HG02870 (cell line): ENCODE data around the gene LDLRAD4.
"Not testable (repeated sequence)": the region's sequence is repeated elsewhere in the genome, so short reads cannot be mapped to it uniquely, and the experiment has no call there.

ENCODE experiments used
- ATAC-seq: cut with Tn5 transposase; IDR thresholded peaks from one replicate; pipeline ENCODE4 v1.9.1; 2021; ENCODE audit warnings: mild to moderate bottlenecking, moderate library complexity; ENCODE audit not compliant: unreplicated experiment

Gene LDLRAD4

DNA sequence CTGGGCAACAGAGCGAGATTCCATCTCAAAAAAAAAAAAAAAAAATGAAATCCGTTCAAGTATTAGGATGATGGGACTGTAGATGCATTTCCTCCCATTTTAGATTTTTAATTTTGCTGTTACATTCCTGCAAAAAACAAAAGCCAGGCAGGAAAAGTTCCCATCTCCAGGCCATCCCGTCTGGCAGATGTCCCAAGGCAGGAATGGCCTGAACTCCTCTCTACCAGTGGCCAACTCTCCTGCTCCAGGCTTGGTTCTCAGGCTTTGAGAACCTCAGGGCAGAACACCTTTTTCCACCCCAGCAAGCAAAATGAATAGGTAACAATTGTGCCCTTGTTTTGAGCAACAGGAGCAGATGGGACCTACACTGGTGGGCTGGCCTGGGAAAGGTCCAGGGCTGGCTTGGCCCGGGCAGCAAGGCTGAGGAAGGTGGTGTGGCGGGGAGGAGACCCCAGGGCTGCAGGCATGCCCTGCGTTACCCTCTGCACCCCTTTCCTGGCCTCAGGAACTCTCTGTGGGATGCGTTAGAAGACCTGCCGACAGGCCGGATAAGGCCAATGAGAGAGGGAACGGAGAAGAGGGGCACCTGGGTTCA is 421.8 kb downstream of the LDLRAD4 start:
- ATAC-seq, result no peak

DNA sequence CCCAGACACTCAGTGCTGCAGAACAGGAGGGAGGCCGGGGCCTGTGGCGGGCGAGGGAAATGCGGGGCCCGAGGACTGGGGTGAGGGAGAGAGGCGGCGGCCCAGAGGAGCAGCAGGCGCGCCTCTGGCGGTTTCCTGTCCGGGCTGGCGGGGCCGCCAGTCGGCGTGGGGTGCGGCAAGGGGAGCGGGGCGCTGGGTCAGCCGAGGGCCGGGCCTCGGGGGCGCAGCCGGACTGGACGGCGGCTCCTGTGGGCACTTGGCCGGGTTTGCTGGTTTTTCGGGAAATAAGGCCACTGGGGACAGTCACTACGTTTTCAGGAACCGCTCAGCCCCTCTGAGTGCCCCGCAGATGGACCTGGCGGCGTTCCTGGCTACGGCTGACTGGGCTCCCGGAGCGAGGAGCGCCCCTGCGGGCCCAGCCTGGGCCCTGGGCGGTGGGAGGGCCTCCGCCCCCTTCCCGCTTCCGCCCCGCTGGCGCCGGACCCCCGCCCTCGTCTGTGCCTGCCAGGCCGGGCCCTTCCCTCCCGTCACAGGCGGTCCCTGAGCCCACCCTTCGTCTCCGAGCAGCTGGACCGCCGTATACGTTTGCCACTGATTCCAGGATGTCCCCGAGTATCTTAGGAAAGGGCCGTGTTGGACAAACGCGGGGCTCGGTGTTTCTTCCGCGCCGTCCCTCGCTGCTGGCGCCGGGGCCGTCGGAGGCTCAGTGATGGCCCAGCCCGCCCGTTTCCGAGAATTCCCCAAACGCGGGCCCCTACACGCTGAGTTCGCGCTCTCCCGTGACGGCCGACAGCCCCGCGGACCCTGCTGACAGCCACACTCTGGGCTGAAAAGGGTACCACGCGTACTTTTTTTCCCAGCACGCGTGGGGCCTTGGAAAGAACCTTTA is 423.2 kb downstream of the LDLRAD4 start:
- ATAC-seq, result no peak

DNA sequence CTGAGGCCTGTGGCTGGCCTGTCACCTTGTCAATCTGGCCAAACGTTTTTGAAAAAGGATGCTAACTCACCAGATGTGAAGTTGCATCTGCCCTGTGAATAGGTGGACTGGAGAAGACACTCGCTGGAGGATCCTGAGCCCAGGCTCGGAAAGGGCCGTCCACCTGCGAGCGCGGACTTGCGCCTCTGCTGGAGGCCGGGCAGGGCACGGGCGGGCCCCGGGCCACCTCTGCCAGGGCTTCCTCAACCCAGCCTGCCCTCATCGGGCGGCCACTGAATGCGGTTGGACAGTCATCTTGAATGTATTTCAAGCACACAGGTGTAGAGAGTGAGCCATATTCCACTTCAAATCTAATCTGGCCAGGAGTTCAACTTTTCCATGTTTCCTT is 423.9 kb downstream of the LDLRAD4 start:
- ATAC-seq, result no peak

DNA sequence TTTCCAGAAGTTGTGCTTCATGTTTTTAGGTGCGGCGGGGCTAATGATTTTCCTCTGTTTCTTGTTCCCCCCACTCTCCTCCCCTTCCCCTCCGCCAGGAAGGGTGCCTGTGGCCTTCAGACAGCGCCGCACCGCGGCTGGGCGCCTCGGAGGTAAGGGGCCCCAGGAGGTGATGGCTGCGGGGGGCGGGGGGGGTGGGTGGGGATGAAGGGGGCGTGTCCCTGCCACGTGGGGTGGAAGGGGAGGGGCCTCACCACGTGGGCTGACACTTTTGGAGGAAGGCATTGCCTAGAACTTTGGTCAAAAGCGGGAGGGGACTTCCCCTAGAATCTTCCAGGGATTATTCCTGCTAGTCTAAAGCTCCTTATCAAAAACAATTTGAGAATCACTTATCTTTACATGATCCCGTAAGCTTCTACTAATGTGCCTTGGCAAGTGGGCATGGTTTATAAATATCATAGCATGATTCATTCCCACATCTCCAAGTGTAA is 424.7 kb downstream of the LDLRAD4 start:
- ATAC-seq, result no peak

DNA sequence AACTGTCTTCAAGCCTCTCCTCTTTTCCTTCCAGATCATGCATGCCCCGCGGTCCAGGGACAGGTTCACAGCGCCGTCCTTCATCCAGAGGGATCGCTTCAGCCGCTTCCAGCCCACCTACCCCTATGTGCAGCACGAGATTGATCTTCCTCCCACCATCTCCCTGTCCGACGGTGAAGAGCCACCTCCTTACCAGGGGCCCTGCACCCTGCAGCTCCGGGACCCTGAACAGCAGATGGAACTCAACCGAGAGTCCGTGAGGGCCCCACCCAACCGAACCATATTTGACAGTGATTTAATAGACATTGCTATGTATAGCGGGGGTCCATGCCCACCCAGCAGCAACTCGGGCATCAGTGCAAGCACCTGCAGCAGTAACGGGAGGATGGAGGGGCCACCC is 426.5 kb downstream of the LDLRAD4 start:
- ATAC-seq, result no peak

DNA sequence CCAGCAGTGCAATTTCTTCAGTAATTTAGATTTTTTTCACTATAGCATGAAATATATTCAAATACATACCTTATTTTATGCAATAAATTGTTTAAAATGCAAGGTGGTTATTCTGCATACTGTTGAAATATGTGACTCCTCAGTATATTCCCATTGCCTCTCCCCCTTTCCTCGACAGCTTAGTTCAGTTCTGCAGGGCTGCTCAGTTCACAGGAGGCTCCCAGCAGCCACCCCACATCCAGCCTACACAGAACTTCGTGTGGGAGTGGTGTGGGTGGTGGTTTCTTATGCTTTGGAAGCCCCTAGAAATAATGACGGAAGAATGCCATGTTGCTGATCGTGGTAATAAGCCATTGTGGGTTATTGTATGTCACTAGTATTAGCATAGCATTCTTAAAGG is 428.1 kb downstream of the LDLRAD4 start:
- no peak for ATAC-seq

DNA sequence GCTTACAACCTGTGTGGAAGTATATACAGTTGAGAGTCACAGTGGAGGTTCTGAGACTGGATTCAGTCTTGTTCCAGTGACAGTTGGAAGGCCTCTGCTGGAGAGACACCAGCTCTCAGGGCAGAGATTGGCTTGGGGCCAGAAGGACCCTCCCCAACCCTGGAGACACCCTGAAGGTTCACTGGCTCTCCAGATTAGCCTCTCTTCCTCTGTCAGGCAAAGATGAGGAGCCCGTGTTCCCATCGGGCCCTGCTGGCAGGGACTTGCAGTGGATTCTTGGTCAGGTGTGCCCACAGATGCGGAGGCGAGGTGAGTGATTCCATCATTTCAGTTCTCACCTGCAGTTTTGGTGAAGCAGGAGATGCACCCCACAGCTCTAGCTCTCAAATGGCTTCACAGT is 429.2 kb downstream of the LDLRAD4 start:
- no peak for ATAC-seq

DNA sequence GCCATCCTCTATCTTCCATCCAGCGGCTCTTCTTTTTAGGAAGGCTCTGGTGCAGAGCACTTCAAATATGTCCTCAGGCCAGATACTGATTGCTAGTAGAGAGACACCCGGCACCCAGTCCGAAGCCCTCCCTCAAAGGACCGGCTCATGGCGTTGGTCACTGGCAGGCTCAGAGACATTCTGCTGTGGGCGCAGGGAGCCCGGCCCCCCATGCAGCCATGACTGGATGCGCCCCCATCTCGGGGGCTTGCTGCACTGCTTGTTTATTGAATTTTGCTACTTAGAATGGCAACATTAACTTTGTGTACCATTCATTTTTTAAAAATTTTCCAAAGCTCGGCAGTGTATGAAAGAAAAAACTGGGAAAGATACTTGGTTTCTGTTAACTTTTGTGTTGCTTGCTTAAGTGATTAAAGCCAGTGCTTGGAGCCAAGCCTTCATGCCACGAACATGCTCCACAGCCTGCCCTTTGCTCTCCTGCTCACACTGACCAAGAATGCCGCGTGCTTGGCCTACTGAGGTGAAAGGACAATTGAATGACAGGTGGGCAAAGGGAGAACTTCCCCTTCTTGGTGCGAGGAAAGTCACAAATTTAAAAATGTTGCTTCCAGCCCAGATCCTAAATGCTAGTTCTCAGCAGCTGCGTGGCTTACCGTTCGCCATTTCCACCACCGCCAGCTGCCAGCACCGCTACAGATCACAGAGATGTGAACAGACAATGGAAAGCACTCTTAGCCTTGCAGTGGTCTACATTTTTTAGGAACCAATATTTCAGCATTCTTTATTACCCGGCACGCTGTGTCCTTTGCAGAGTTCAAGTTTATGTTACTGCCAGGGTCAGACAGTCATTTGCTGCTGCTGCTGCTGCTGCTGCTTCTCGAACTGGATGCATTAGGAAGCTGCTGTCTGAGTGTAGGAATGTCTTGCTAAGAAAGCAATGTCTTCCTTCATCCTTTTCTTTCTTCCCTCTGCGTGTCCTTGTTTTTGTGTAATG is 431.1 kb downstream of the LDLRAD4 start:
- ATAC-seq, result no peak

DNA sequence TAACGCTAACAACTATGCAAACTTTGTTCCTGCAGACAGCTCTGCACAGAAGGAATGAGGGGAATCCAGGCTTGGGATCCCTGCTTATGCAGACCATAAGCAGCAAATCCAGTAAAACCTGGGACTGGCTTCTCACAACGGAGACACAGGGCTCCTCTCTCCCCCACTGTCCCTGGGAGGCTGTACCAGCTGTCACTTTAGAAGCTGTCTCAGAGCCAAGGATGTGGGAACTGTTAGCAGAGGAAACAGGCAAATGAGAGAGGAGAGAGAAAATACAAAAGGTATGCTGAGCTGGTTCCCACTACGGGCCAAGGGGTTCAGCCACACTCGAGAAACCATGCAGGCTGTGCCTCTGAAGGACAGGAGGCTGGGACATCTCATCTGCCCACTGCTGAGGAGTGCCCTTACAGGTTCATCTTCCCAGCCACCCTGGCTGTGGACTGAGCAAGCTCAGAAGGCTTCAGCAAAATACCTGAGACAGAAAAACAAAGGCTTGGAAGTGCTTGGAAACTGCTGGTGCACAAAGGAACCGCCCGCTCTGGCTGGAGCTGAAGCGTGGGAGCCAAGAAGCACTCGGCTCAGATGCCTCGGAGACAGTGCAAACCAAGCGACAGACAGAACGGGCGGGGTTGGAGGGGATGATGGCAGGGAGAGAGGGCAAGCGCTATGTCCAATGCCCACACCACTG is 435.3 kb downstream of the LDLRAD4 start:
- ATAC-seq, result no peak

DNA sequence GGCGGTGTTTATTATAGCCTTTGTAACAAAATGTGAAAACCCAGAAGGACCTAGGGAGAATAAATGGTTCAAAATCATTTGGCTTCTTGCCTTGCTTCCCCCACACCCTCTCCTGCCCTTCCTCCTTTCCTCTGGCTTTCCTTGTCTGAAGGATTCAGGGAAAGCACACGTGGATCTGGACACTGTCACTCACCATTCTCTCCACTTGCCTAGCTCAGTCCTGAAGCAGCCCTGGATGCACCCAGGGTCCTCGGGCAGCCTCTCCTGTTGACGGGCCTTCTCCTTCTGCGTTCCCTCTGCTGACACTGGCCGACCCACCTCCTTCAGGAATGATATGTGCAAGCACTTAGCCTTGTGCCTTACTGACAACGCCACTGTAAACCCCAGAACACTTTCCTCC is 439.4 kb downstream of the LDLRAD4 start:
- no peak for ATAC-seq

DNA sequence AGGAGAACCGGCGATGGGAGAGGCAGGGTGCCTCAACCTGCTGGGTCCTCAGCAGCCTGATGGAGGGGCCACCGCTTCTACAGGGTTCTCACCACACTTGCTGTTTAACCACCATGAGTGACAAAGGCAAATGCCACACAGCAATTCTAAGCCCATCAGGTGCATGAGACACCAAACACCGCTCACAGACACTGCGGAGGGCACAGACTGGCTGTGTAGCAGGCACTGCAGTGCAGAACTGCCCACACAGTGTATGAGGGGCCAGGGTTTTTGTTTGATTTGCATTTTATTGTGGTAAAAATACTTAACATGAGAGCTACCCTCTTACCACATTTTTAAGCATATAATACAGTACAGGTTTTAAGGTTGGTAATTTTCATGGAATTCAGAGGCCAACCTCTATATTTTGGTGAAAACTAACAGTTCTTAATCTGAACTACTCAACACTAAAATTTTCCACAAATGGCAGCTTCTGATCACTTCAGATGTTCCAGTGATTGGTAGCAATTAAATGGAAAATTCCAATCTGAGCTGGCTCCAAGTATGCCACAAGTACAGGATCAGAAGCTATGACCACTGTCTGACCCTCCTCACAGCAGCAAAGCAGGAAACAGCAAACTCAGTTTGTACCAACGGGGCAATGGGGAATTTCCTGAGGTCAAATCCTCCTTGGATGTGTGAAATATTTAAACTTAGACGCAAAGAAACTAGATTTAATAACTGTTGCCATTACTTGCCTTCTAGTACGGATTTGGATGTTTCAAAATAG is 440.1 kb downstream of the LDLRAD4 start:
- no peak for ATAC-seq

DNA sequence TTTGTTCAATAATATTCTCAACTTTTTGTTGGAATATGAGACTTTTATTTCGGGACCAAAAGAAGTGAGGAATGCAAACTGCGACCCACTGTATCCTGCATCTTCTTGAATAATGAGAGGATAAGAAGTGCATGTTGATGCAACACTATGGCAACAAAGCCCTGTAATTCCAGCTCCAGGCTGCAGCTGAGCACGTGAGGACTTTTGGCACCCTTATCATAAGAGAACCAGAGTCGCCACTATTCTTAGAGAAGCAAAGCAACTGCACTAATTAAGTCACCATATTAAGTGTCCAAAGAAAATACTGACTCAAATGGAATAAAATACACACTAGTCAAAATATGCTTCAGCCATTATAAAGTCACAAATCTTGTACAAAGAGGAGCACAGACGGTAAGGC is 441.9 kb downstream of the LDLRAD4 start:
- ATAC-seq, result no peak

DNA sequence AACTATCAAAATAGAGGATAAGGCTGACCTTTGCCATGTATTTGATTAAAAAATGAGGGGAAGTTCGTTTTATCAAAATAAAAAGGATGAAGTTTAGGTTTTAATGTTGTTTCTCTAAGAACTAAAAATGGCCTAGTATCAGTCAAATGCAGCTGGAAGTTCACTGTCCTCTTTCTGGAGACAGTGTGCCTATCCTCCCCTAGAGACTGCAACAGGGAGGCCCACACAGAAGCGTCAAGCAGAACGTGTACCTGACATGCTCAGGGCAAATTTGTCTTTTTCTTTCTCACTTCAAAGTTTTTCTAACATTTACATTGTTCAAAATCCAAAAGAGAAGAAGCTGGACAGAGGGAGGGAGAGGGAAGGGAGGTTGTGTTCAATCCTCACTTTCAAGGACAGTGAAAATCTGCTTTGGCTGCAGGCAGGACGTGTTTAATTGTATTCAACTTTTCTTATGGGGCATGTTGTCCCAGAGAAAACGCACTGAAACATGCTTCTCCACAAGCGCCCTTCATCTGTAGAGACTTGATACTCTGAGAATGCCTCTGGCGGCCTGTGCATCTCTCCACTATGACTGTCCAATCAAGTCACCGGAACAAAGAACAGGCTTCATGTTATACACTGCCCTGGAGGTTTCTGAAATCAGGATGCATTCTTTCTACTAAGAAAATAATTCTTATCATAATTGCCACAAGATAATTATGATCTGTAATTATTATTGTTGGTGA is 442.7 kb downstream of the LDLRAD4 start:
- no peak for ATAC-seq

DNA sequence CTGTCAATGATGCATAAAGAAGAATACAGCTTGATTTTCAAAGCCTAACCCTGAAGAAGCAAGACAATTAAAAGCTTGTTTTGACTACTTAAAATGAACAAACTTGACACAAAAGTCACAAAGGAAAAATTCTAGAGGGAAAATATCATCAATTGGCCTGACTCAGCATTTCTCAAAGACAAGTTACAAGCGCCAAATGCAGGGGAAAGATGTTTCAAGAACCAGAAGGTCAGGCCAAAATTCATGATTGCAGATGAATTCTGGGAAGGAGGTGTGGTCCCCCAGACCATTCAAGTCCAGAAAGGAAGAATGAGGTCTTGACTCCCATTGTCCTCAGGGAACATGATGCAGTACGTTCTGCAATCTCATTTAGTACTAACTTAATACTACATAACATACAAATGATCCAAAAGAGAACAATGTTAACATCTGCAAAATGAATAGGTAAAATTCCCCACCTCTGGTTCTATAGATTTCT is 443.3 kb downstream of the LDLRAD4 start:
- ATAC-seq, result no peak

DNA sequence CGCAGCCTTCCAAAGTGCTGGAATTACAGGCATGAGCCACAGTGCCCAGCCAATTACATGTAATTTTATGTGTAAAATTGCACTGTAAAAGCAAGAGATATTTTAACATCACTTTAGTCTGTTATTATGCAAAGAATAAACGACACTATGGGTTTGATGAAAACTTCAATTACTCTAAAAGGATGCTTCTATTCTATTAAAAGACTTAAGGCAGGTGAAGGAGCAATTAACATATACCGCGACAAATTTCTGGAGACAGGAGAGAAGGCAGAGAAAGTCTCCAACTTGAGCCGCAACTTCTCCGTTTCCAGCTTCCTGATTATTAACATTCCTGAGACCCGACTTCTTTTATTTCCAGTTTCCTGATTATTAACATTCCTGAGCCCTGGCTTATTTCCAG is 454.1 kb downstream of the LDLRAD4 start:
- no peak for ATAC-seq

DNA sequence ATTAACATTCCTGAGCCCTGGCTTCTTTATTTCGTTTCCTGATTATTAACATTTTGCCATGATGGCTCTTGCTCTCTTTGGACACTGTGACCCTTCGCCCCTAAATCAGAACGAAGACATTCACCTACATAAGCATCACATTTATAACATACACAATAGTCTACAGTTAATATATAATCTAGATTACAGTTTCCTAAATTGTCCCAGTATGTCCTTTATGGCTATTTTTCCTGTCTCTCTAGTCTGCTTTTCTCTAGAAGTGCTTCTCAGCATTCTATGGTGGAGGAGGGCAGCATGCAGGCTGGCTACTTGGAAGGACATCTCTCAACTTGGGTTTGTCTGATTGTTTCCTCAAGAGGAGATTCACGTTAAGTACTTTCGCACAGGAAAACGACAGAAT is 457.9 kb downstream of the LDLRAD4 start:
- no peak for ATAC-seq

DNA sequence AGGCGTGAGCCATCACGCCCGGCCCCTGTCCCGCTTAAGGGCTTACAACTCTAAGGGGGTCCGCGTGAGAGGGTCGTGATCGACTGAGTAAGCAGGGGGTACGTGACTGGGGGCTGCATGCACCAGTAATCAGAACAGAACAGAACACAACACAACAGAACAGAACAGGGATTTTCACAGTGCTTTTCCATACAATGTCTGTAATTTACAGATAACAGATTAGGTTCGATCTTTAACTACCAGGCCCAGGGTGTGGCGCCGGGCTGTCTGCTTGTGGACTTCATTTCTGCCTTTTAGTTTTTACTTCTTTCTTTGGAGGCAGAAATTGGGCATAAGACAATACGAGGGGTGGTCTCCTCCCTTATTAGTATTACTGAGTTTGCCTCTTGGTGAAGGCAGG is 458.8 kb downstream of the LDLRAD4 start:
- not testable (repeated sequence) for ATAC-seq

DNA sequence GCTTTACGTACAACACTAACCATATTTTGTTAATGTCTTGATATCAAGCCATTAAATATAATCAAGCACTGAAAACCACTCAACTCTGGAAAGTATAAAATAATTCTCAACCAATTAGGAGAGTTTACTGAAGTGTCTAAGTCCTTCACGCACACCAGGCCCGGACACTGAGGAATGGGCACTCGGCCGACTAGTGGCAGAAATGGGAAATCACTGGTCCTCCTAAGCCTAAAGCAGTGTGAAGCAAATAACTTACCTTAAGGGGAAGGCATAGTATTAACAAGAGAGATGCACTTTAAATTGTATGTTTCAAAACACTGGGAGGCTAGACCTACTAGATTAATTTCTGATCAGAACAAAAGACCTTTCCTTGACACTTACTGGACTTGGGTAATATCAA is 462.1 kb downstream of the LDLRAD4 start:
- peak; percentile 57 for ATAC-seq

DNA sequence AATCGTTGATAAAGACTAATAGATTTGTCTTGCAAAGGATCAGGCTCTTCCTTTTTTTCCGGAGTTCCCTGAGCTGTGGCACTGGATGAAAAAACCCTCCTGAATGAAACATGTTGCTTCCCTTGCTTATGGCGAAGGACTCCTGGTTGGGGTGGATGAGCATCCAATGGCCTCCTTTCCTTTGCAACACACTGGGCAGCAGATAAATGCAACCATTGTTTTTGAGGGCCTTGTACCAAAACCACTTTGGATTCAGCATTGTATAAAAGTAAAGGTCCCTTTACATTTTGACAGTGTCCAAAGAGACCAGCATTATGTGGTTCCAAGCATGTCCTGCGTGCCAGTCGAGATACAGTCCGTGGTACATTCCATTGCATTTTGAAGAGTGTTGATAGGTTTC is 463.1 kb downstream of the LDLRAD4 start:
- ATAC-seq, result no peak
